Mononuclear cell (primary cell): ENCODE measurements around the gene BHMT. TPM values are rescaled to one million over a fixed set of nuclear protein-coding genes. Genes with fewer than 3 reads are reported as not detected.

Experiments
- H3K27me3 ChIP-seq: 2 replicates; pipeline ENCODE4 v1.6.0; 2011; ENCODE audit warnings: low read length, control low read depth; ENCODE audit not compliant: insufficient read depth
- H3K4me1 ChIP-seq: 2 replicates; pipeline ENCODE4 v1.5.1; 2011; ENCODE audit warnings: mild to moderate bottlenecking, low read length, control low read depth; ENCODE audit not compliant: insufficient read depth
- H3K4me3 ChIP-seq: 2 replicates; pipeline ENCODE4 v1.5.1; 2011; ENCODE audit warnings: mild to moderate bottlenecking, low read length, moderate library complexity
- H3K9me3 ChIP-seq: 2 replicates; pipeline ENCODE4 v1.5.1; 2011; ENCODE audit warnings: low read depth, mild to moderate bottlenecking, control low read depth, low read length
- total RNA-seq: library from RNA; depleted of rRNA; stranded (reverse); fragments of >200 nt; gene quantifications from one replicate; pipeline ENCODE4 v1.2.3, GENCODE V29; 2012

BHMT gene
- total RNA-seq, 1 donor = not detected

GRCh38 chr5:79181419-79182022 lies 69.9 kb downstream of the BHMT start:
- no peaks in the 10 kb centered on the region for H3K4me1 ChIP-seq
- H3K27me3 ChIP-seq = no peaks in the 10 kb centered on the region
- no peaks in the 10 kb centered on the region for H3K9me3 ChIP-seq
- H3K4me3 ChIP-seq = no peak overlapping the region

Other genes with a start within 250 kb of the BHMT start
- 16.2 TPM for gene ARSB, start 126.5 kb upstream of the BHMT start, total RNA-seq
- not detected for gene DMGDH, start 42.1 kb upstream of the BHMT start, total RNA-seq
- gene BHMT2, start 42.0 kb upstream of the BHMT start, total RNA-seq = not detected
- 77.6 TPM for gene JMY, start 124.3 kb downstream of the BHMT start, total RNA-seq